Epithelial cell of prostate (primary cell): ENCODE results near the gene EHBP1.

Experiments used
- DNase-seq: peaks from one replicate; pipeline ENCODE4 v3.0.0-alpha.2; 2011; ENCODE audit warnings: low read depth, low spot score
- H3K27ac ChIP-seq: fragments of 450-650 bp; 2 replicates; pipeline ENCODE4 v1.5.1; 2017; ENCODE audit warnings: mild to moderate bottlenecking

Gene EHBP1

DNA sequence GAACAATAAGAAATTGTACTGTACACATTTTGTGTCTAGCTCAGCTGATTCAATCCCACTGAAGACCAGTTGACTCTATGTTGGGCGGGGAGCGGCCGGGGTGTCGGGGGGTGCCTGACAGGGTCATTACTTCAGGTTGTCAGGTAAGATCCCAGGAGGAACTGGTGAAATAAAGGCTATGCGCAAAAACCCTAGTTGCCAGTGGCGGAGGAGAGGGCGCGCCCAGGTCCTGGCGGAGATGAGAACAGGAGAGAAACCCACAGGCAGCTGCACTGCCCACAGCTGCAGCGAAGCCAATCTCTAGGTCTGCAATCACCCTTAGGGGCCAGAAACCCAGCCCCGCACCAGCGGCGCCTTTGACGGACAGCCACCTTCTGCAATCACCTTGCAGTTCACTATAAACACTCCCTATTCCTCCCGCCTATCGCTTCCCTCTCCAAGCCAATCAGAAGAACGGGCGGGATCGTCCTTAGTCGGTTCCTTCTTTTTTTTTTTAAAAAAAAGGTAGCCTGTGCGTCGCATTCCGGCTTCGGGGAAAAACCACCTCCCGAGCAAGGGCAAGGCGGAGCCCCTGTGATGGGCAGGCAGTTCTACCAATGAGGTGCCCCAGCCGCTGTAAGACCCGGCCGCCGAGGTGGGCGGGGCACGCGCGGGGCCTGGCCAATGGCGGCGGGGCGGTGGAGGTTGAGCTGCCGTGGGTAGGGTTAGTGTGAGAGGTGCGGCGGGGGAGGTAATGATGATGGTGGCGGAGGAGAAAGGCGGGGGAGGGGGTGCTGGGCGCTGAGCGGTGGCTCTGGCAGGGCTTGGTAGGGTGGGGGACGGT is at the start of gene EHBP1:
TSS of gene EHBP1 (plus strand) at position 707 of the 823 bp plus-strand sequence. CDS start 1,479 bp downstream, outside the sequence.
- peak; percentile 99 for DNase-seq
- peak within 1 kb of the TSS; percentile 89 for H3K27ac ChIP-seq

DNA sequence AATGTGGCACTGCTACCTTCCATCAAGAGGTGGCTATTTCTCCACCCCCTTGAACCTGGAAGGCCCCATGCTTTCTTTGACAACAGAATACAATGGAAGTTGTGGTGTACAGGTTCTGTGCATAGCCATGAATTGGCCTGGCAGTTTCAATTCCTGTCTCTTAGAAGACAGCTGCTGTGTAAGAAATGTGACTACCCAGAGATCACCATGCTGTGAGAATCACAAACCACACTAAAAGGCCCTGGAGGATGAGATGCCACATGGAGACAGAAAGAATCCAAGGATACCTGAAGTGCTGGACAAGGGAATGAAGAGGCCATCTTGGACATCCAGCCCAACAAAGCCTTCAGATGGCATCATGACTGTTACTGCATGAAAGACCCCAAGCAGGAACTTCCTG is 47.7 kb upstream of the EHBP1 start:
- DNase-seq, result no peak
- H3K27ac ChIP-seq, result no peak overlapping the region

DNA sequence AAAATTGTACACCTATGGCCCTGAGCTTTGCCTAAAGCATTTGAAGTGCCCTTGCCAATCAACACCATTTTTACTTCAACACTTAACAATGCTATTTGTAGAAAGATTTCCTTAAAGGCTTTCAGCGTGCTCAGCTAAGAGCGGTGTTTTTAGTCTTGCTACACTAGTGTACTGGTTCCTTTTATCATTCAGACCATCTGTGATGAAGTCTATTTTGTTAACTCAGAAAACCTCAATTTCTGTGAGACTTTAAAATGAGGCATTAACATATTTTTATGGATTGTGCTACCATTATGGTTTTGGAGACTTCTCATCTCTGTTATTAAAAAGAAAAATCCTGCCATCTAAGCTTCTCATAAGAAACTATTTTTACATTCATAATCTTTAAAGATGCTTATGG is 46.6 kb upstream of the EHBP1 start:
- no peak overlapping the region for H3K27ac ChIP-seq
- no peak for DNase-seq

DNA sequence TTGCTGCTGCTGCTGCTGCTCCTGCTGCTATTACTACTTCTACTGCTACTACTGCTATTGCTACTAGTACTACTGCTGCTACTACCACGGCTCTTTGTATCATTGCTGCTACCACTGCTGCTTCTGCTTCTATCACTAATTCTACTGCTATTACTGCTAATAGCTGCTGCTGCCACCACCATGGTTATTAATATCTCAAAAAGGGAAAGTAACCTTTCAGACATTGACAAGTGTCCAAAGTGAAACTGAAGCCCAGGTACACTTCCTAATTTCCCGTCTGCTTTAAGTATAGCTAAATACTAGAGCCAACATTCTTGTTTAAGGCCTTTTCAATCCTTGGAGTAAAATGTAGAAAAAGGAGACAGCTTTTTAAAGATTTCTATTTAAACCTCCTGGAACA is 45.4 kb upstream of the EHBP1 start:
- DNase-seq, result no peak
- peak overlapping the region; percentile 80 for H3K27ac ChIP-seq

DNA sequence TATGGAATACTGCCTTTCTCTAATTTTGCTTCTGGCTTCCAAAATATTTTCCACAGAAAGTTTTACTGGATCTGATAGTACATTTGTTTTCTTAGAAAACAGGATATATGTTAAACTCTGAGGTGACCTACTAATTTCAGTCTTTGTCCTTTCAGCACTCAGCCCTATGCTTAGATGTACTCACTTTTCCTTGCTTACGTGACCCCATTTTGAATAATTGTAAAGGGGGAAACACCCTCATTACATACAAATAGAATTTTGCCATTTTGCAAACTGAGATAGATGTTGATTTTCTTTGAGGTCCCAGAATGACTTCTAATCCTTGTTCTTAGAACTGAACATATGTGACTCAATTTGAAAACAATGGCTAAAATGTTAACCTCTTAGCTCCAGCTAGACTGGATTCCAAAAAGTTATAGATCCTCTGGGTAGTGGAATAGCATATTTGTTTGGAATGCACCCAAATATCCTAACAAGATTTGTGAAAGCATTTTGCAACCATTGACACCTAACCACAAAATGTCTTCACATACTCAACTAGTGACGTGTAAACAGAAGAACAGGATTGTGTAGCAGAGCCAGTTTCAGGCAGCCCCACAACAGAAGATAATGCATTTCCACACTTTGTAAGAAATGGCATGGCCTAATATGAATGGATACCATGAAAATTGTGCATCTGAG is 44.8 kb upstream of the EHBP1 start:
- peak; percentile 40 for DNase-seq
- H3K27ac ChIP-seq, result peak overlapping the region; percentile 80

DNA sequence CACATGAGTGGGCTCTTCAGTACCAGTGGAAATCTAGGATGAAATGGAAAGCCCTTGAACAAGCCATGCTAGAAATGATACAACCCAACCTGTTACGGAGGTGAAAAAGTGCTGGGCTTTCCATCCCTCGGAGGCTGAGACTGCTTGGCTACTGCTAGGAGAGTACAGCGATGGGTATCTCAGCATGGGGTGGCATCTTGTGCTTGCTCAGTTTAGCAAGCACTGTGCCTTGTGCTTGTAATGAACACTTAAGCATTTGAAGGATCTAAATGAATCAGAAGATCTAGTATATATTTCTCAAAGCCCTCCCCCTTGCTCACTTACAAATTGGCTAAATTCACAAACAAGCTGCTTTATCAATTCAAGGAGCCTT is 44.3 kb upstream of the EHBP1 start:
- H3K27ac ChIP-seq, result peak overlapping the region; percentile 80
- no peak for DNase-seq

DNA sequence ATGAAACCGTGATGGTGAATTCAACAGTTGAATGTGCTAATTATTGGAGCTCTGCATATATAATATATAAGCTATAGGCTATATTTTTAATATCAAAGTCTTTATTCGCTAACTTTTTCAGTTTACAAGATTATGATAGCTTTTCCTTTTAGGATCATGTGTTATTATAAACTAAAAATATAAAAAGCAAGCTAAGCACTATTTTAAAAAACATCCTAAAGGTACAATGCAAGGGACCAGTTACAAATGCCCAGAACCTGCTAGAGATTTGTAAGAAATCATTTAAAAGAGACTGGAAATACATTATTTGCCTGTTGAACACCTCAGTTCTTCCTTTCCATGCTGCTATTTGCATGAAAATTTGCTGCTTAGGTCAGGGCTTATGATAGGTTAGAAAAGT is 43.4 kb upstream of the EHBP1 start:
- H3K27ac ChIP-seq, result peak overlapping the region; percentile 80
- DNase-seq, result no peak

DNA sequence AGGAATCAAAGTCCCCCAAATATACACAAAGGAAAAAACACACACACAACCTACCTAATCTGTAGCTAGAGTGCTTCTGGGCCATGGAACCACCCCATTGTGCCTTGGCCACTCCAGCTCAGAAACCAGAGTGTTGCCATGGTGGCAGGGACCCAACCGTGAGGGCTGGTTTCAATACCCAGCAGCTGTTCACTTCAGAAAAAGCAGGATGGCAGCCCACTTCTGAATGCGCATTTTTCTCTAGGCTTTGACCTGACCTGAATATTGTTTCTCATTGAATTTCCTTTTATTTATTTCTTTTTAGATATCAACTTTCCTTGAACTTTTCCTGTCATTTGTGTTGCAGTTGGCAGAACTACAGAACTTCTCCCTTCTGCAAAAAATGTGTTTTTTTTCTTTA is 43.0 kb upstream of the EHBP1 start:
- DNase-seq, result no peak
- no peak overlapping the region for H3K27ac ChIP-seq

DNA sequence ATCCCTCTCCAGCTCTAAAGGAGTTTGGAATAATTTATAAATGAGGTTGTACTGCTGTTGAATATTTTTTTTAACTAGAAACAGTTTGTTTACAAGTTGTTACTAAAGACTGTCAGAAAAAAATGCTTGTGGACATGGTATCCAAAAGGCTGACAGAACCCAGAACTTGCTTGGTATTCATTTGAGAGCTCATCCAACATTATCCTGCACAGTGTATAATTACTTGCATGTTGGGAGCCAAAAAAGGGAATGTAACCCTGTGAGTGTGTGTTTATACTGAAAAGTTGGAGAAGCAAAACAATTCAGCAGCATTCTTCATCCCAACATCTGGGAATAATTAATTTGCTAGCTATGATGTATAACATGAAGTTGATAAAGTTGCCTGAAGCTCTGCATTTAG is 42.1 kb upstream of the EHBP1 start:
- DNase-seq, result no peak

DNA sequence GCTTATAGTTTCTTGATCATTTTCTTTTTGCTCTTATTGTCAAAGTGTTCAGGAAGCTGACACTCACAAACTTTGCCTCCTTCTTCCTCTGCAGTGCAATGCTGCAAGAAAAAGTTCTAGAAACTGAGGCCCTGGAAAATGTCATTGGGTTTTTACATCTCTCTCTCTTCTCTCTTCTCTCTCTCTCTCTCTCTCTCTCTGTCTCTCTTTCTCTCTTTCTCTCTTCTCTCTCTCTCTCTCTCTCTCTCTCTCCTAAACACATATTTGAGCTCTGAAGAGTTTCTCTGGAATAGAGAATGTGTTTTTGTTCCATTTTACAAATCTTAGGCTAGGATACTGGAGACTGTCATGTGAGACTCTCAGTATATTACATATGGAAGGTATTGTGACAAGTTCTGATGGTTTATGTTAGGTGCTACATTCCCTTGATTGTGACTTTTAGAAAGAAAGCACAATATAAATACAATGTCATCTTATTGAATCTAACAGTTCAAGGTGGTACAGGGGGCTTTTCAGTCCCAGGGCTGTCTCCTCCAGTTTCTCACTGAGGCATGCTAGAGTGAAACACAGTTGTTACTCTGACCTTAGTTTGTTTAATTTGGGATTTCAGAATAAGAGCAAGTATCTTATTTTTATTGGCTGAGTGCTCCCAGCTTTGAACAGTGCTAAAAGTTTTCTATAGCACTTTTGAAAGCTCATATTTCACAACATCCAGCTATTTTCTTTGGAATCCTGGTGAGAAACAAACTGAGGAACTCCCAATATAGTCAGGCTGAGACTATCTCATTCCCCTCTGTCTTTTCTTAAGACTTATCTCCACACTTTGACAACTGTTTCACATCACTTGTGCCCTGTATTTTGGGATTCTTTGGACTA is 41.4 kb upstream of the EHBP1 start:
- peak overlapping the region; percentile 52 for H3K27ac ChIP-seq
- no peak for DNase-seq

More for the DNA sequence above, 42.1 kb upstream of the EHBP1 start:
- peak overlapping the region; percentile 52 for H3K27ac ChIP-seq

DNA sequence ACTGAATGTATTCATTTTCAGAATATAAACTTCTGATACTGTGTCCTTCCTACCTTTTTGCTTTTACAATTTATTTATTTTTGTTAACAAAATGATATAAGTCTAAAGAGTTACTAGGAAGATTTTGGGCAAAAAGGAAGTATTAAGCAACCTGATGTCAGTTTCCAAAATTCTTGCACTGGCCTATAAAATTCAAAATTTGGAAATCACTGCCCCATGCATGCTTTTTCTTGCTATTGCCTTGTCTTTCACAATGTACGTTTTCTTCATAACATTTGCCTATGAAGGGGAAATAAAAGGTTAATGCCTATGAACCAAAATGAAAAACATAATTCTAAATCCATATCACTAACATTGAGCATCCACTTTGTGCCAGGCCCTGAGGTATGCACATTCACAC is 40.1 kb upstream of the EHBP1 start:
- DNase-seq, result no peak
- H3K27ac ChIP-seq, result peak overlapping the region; percentile 52

DNA sequence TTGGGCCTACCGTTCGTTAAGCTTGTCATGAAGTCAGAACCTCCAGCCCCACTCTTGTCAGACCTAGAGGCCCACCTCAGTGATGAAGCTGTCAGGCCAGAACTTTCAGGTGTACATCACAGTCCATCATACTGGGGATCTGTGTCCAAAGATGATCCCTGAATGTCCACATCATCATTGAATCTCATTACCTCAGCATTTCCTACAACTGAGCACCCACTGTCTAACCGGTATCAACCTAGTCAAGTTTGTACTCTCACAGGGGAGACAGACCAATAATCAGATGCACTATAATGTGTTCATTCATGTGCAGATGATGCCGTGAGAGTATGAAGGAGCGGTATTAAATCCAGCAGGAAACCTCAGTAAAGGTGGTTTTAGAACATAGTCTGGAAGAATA is 36.3 kb upstream of the EHBP1 start:
- no peak for DNase-seq
- H3K27ac ChIP-seq, result no peak overlapping the region

DNA sequence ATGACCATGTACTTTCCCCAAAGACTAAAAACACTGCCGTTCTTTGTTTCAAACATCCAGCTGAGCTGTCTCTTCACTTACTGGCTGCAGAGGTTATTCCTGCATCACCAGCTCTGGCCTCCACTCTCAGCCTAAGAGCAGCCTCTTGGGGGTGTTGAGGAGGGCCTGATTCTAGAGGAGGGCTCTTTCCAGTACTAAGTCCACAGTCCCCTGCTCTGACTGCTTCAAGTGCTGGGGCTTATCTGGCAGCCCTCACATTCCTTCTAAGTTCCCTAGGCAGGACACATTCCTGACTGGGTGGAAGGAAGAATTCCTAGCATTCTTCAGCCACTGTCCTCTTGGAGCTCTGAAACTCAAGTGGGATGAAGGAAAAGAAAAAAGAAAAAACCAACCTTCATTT is 32.9 kb upstream of the EHBP1 start:
- no peak overlapping the region for H3K27ac ChIP-seq
- no peak for DNase-seq

DNA sequence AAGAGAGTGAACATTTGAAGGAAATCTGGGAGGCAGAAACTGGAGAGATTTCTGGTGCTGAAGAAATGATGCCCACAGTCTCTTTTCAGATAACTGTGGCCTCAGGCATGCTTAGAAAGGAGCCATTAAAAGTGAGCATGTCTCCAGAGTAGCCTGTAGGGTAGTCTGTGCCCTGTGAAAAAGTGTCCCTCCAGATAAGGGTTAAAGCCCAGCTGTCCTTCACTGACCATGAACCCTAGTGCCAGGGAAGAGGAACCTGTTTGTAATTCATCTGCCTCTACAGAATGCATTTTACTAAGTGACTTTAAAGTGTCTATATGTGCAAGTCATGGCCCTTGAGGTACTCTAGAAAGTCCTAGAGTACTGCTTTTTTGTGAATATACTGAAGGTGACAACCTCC is 30.5 kb upstream of the EHBP1 start:
- no peak overlapping the region for H3K27ac ChIP-seq
- DNase-seq, result no peak

DNA sequence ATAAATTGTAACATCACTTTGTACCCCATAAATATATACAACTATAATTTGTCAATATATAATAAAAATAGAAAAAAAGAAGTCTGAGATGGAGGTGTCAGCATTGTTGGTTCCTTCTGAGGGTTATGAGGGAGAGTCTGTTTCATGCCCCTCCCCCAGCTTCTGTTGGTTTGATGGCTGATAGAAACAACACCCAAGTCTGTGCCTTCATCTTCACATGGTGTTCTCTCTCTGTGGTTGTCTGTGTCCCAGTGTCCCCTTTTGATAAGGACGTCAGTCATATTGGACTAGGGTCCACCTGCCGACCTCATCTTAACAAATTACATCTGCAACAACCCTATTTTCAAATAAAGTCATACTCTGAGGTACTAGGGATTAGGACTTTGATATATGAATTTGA is 20.3 kb upstream of the EHBP1 start:
- DNase-seq, result no peak
- H3K27ac ChIP-seq, result no peak overlapping the region

DNA sequence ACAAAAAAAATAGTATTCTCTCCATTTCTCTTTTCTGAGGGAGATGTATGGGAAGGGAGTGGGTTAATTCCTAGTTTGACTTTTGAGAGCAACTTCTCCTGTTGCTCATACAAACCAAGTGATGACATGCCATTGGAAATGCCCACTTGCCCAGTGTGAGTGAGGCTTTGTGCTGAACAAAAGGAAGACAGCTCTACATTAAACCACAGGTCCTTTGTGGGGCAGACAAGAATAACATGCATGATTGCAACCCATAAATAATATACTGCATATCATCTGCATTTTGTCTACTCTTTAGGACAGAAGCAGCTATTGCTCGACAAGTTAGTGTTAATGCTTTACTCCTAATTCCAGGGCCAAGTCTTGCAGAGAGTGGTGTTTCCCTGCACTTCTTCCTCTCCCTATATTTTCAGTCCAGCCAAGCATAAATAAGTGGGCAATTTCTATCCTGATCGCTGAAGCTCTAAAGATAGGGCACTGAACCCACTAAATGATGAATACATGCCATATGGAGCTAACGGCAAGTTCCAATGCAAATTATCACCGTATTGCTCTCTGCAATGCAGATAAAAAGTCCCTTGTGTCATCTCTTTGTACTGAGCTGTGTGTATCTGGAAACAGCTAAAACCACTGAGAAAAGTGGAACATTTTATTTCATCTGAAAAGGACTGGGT is 19.4 kb upstream of the EHBP1 start:
- no peak overlapping the region for H3K27ac ChIP-seq

DNA sequence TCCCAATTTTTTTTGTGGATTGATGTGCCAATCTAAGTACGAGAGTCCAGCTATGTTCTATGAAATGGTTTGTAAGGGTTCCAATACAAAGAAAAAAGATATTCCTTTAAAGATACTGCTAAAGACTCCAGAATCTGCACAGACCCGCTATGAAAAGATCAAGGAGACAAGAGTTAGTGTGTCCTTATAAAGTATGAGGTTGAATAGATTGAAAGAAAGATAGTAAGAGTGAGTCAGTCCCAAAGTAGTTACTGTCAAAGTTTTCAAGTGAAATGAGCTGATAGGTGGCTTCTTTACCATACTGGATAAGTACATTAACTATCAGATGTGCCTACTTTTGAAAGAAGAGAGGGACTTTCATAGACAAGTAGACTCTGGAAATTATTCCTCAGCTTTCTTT is 17.9 kb upstream of the EHBP1 start:
- no peak for DNase-seq
- H3K27ac ChIP-seq, result no peak overlapping the region

More for the DNA sequence above, 19.4 kb upstream of the EHBP1 start:
- no peak for DNase-seq

DNA sequence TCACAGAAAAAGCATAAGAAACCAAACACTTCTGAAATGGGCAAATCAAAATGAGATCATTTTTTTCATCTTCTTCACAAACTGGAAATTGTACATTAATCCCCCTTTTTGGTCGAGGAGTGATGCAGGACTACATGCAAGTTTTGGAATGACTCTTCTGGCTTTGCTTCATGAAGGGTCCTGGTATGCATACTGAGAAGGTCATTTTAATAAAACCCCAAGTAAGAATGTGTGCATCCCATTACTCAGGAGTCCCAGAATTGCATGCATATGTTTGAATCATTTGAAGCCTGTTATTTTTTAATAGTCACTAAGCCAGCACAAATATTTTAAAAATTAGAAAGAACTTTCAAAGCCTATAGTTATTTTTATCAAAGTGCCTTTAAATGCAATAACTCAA is 16.7 kb upstream of the EHBP1 start:
- no peak overlapping the region for H3K27ac ChIP-seq
- no peak for DNase-seq

DNA sequence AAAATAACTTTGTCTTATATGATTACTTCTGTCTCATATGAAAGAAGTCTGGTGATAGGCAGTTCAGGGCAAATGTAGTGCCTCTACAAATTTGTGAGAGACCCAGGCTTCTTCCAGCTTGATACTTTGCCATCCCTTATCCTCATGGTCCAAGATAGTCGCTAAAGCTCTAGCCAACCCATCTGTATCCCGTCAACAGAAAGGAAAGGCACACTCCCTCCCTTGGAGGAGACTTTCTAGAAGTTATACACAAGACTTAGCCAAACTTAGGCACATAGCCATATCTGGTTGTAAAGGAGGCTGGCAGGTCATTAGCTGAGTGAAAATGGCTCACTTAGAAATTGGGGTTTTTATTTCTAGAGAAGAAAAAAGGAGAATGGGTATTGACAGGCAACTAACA is 14.3 kb upstream of the EHBP1 start:
- H3K27ac ChIP-seq, result no peak overlapping the region
- DNase-seq, result no peak

DNA sequence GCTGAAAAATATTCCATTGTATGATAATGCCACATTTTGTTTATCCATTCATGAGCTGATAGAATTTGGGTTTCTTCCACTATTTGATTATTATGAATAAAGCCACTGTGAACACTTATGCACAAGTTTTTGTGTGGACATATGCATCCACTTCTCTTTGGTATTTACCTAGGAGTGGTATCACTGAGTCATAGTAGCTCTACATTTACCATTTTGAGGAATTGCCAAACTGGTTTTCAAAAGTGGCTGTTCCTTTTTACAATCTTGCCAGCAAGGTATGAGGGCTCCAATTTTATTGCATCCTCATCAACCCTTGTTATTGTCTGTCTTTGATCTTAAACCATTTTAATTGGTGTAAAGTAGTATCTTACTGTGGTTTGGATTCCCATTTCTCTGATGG is 13.3 kb upstream of the EHBP1 start:
- peak; percentile 16 for DNase-seq
- no peak overlapping the region for H3K27ac ChIP-seq
